B cell (primary cell): ENCODE measurements around the gene CHRNA1. TPM values are rescaled to one million over a fixed set of nuclear protein-coding genes. Genes with fewer than 3 reads are reported as not detected.

ENCODE experiments used
- ATAC-seq: fragments of 200-7000 bp; cut with Tn5 transposase; one replicate; pipeline ENCODE4 v1.10.0; 2021; ENCODE audit warnings: low read depth, mild to moderate bottlenecking, moderate number of reproducible peaks, moderate library complexity
- CTCF ChIA-PET: fragments of 350-600 bp; sonication (Branson Sonifier 250); formaldehyde crosslinking; loops from one replicate; lab custom pipeline; 2021; ENCODE audit warnings: antibody characterized with exemption, inconsistent platforms; lab: Charles Lee
- POLR2A ChIA-PET: fragments of 350-600 bp; sonication (Branson Sonifier 250); formaldehyde crosslinking; loops from one replicate; lab custom pipeline; 2021; ENCODE audit warnings: antibody characterized with exemption; lab: Charles Lee
- DNase-seq: peaks from one replicate; pipeline ENCODE4 v3.0.0; 2013
- H2AFZ ChIP-seq: 2 replicates; pipeline ENCODE4 v1.6.1; 2012; ENCODE audit warnings: mild to moderate bottlenecking, low read depth, low read length; ENCODE audit not compliant: insufficient read depth, poor library complexity, severe bottlenecking
- H3K27ac ChIP-seq, 2 donors: 1 replicate in 1 of 2; 2 replicates in 1 of 2; pipeline ENCODE4 v1.5.1; 2012 to 2013; ENCODE audit warnings: low read length in 2 of 2, mild to moderate bottlenecking in 2 of 2, moderate library complexity in 1 of 2
- H3K27me3 ChIP-seq, 4 experiments: fragments of 200-600 bp in 1 of 4; sonication (generic) in 1 of 4; replicated peaks in 1 of 4; 1 replicate in 2 of 4; 2 replicates in 2 of 4; pipeline versions ENCODE4 v1.6.1 to v1.7.0; 2013 to 2016; ENCODE audit warnings: low read length in 3 of 4, mild to moderate bottlenecking in 2 of 4, mixed read lengths in 1 of 4, moderate library complexity in 1 of 4; ENCODE audit not compliant: insufficient read depth in 4 of 4, control insufficient read depth in 3 of 4; ENCODE audit errors: control extremely low read depth in 1 of 4
- H3K36me3 ChIP-seq, 2 experiments: replicated peaks in 1 of 2; 1 replicate in 1 of 2; 2 replicates in 1 of 2; pipeline versions ENCODE4 v1.6.1 to v1.7.1; 2013; ENCODE audit warnings: low read length in 1 of 2; ENCODE audit not compliant: insufficient read depth in 2 of 2, control insufficient read depth in 1 of 2; ENCODE audit errors: control extremely low read depth in 1 of 2, extremely low read depth in 1 of 2
- H3K4me1 ChIP-seq, 2 donors: fragments of 200-600 bp in 1 of 2; sonication (generic) in 1 of 2; 1 replicate in 1 of 2; 2 replicates in 1 of 2; pipeline versions ENCODE4 v1.5.1 to v1.6.1; 2013 to 2017; ENCODE audit warnings: low read length in 2 of 2; ENCODE audit not compliant: control insufficient read depth in 2 of 2, insufficient read depth in 2 of 2
- H3K4me2 ChIP-seq: replicated peaks from 2 replicates; pipeline ENCODE3; 2012; ENCODE audit warnings: mild to moderate bottlenecking, low read depth, low read length; ENCODE audit not compliant: poor library complexity, severe bottlenecking
- H3K4me3 ChIP-seq, 5 experiments: fragments of 200-600 bp in 1 of 5; sonication (generic) in 1 of 5; 1 replicate in 3 of 5; 2 replicates in 2 of 5; pipeline versions ENCODE4 v1.5.1 to v1.7.0; 2011 to 2016; ENCODE audit warnings: low read length in 4 of 5, mild to moderate bottlenecking in 4 of 5, low read depth in 2 of 5, control low read depth in 1 of 5, moderate library complexity in 1 of 5; ENCODE audit not compliant: insufficient read depth in 1 of 5; ENCODE audit errors: control extremely low read depth in 1 of 5, extremely low read depth in 1 of 5
- H3K79me2 ChIP-seq: fragments of 200-600 bp; sonication (generic); one replicate; pipeline ENCODE4 v1.6.0; 2016; ENCODE audit warnings: low read length; ENCODE audit not compliant: control insufficient read depth, insufficient read depth
- H3K9ac ChIP-seq: fragments of 200-600 bp; sonication (generic); 2 replicates; pipeline ENCODE4 v1.6.1; 2017; ENCODE audit warnings: mild to moderate bottlenecking, low read length, moderate library complexity
- H3K9me3 ChIP-seq, 3 donors: one replicate each; pipeline versions ENCODE4 v1.6.1 to v1.7.1; 2013; ENCODE audit warnings: low read length in 2 of 3; ENCODE audit not compliant: control insufficient read depth in 2 of 3, insufficient read depth in 1 of 3; ENCODE audit errors: control extremely low read depth in 1 of 3
- H4K20me1 ChIP-seq: 2 replicates; pipeline ENCODE4 v1.6.0; 2012; ENCODE audit warnings: mild to moderate bottlenecking, low read length; ENCODE audit not compliant: insufficient read depth, control insufficient read depth, poor library complexity, severe bottlenecking
- H3K27ac Mint-ChIP-seq: one replicate; pipeline ENCODE4 v1.8.0; 2021; ENCODE audit warnings: mixed read lengths
- H3K27me3 Mint-ChIP-seq: one replicate; pipeline ENCODE4 v1.8.0; 2021; ENCODE audit warnings: mixed read lengths
- H3K4me1 Mint-ChIP-seq: one replicate; pipeline ENCODE4 v1.8.0; 2021; ENCODE audit warnings: mixed read lengths
- H3K4me3 Mint-ChIP-seq: one replicate; pipeline ENCODE4 v1.8.0; 2021; ENCODE audit warnings: mixed read lengths
- H3K9me3 Mint-ChIP-seq: one replicate; pipeline ENCODE4 v1.8.0; 2022; ENCODE audit warnings: mixed read lengths; ENCODE audit not compliant: insufficient read depth
- CTCF ChIP-seq: fragments of 200-600 bp; IDR thresholded peaks from one replicate; pipeline ENCODE4 v1.8.0; 2022; ENCODE audit warnings: antibody characterized with exemption, mild to moderate bottlenecking
- EZH2 ChIP-seq: IDR thresholded peaks from 2 replicates; pipeline ENCODE4 v1.6.1; 2012; ENCODE audit warnings: borderline replicate concordance, low read depth, mild to moderate bottlenecking, moderate library complexity, low read length; ENCODE audit not compliant: insufficient read depth, poor library complexity, severe bottlenecking
- WGBS: methylation state at CpG from one replicate; pipeline ENCODE4 v1.1.5; 2013; ENCODE audit warnings: missing lambda C conversion rate; ENCODE audit not compliant: insufficient coverage; 5-methylcytosine and 5-hydroxymethylcytosine counted together
- intact Hi-C: fragments of 100-400 bp; cut with micrococcal nuclease; formaldehyde crosslinking; loops from one replicate; pipeline ENCODE4 v1.10.0; 2022
- polyA plus RNA-seq: library from polyadenylated mRNA; depleted of rRNA; stranded (reverse); fragments of >200 nt; gene quantifications from 2 replicates; pipeline ENCODE4 v1.2.3, GENCODE V29; 2012
- total RNA-seq, 2 donors: library from RNA; stranded (reverse); fragments of 120-200 nt in 1 of 2; gene quantifications; 1 replicate in 1 of 2; 2 replicates in 1 of 2; pipeline versions ENCODE4 v1.2.3 to v1.2.4, GENCODE V29; 2013 to 2022

The CHRNA1 gene
- total and polyA plus RNA-seq, 2 donors (not counting 1 experiment from before 2014, with no cell fraction given) = 0.20 to 0.22 TPM

- DNase-seq = no peak
- Mint-ChIP-seq H3K27me3 (peaks cover 13% of the 10 kb centered on the region), H3K9me3 (no peaks in the 10 kb centered on the region), H3K4me1 (peaks cover 12% of the 10 kb centered on the region), H3K4me3 (no peak overlapping the region), H3K27ac (no peak overlapping the region)
- H3K4me1 ChIP-seq = peaks cover 6 to 13% of the 10 kb centered on the region in 2 donors
- no peak for TF ChIP-seq EZH2
- TF ChIP-seq CTCF = no peak
- ATAC-seq = no peak
- no peak overlapping the region for H3K4me2 ChIP-seq
- no peaks in the 10 kb centered on the region for H3K9me3 ChIP-seq
- ChIA-PET CTCF (interaction anchor here (1.4 kb wide), 1 partner anchor 45 kb away, joined by 3 read pairs; no protein-coding TSS in a partner anchor), POLR2A (no interaction called here)
- 93% methylated on average over 3 of the region's 5 CpGs for WGBS
- no peak overlapping the region for H3K9ac ChIP-seq
- no peak overlapping the region for H2AFZ ChIP-seq
- intact Hi-C loops = loop anchor here (5.0 kb wide), 1 partner anchor 43 kb away; no protein-coding TSS in a partner anchor
- no peak overlapping the region for H3K27ac ChIP-seq
- H3K27me3 ChIP-seq = peaks cover 0 to 10% (median 0%) of the 10 kb centered on the region in 4 experiments
- H3K79me2 ChIP-seq = no peaks in the 10 kb centered on the region
- H3K36me3 ChIP-seq = no peaks in the 10 kb centered on the region
- no peaks in the 10 kb centered on the region for H4K20me1 ChIP-seq
- no peak overlapping the region for H3K4me3 ChIP-seq
Observed at GRCh38 chr2:174745142-174745541, 19.1 kb downstream of the CHRNA1 start.

- Histone ChIP-seq H3K4me1 (peaks cover 0 to 3% of the 10 kb centered on the region in 2 donors), H3K4me2 (no peak overlapping the region), H3K27ac (no peak overlapping the region), H4K20me1 (no peaks in the 10 kb centered on the region), H3K4me3 (no peak overlapping the region), H3K9me3 (no peaks in the 10 kb centered on the region), H3K9ac (no peak overlapping the region), H2AFZ (no peak overlapping the region), H3K79me2 (no peaks in the 10 kb centered on the region), H3K27me3 (peaks cover 0 to 10% (median 0%) of the 10 kb centered on the region in 4 experiments), H3K36me3 (no peaks in the 10 kb centered on the region)
- H3K9me3 Mint-ChIP-seq = no peaks in the 10 kb centered on the region
- no peak overlapping the region for H3K4me3 Mint-ChIP-seq
- no peak overlapping the region for H3K27ac Mint-ChIP-seq
- ATAC-seq (no peak), DNase-seq (no peak)
- ChIA-PET CTCF (no interaction called here), POLR2A (no interaction called here)
- peaks cover 3% of the 10 kb centered on the region for H3K4me1 Mint-ChIP-seq
- TF ChIP-seq EZH2 = no peak
- TF ChIP-seq CTCF = no peak
- peaks cover 17% of the 10 kb centered on the region for H3K27me3 Mint-ChIP-seq
- intact Hi-C loops = no loop called here
- 57% methylated on average over 1 of the region's 2 CpGs for WGBS
Observed at GRCh38 chr2:174744111-174744510, 20.2 kb downstream of the CHRNA1 start.
